Activated CD4-positive, alpha-beta memory T cell treated with anti-CD3 and anti-CD28 coated beads, Interleukin-2, amount 10 ng/mL, durations not matched to agents 7 days and 5 days (primary cell): ENCODE measurements around the gene KIAA1614. TPM values are rescaled to one million over a fixed set of nuclear protein-coding genes. Genes with fewer than 3 reads are reported as not detected.

Experiments used
- total RNA-seq, 2 experiments: library from RNA; stranded (reverse); gene quantifications; one replicate each; pipeline ENCODE4 v1.2.3, GENCODE V29; 2021

KIAA1614 gene
- total RNA-seq, 2 experiments from 2014 or later = 0.03 to 0.13 TPM

Other genes starting within 250 kb of the KIAA1614 start
- 10 to 100 TPM; 20.6 to 21.0 TPM for gene STX6, start 110.0 kb downstream of the KIAA1614 start, total RNA-seq
- gene MR1, start 121.1 kb downstream of the KIAA1614 start, total RNA-seq = 10 to 100 TPM; 36.4 to 36.5 TPM
- gene IER5, start 175.8 kb downstream of the KIAA1614 start, total RNA-seq = 10 to 100 TPM; 41.6 to 43.9 TPM